ENCODE results near the gene PRUNE2. TPM values are rescaled to one million over a fixed set of nuclear protein-coding genes. Genes with fewer than 3 reads are reported as not detected.

Gene PRUNE2
- total RNA-seq, 4 donors from 2014 or later, result 3.6 to 16.2 (median 6.4) TPM

GRCh38 chr9:76642074-76642473 lies 263.8 kb downstream of the PRUNE2 start:
- H3K4me3 ChIP-seq, result no peak overlapping the region
- H3K27me3 ChIP-seq, result no peaks in the 10 kb centered on the region
- H3K9me3 ChIP-seq, result no peaks in the 10 kb centered on the region
- no peaks in the 10 kb centered on the region for H3K36me3 ChIP-seq
- H3K4me1 ChIP-seq, result no peaks in the 10 kb centered on the region
- no peak overlapping the region for H3K27ac ChIP-seq
- WGBS, result 96% methylated on average over 1 of the region's 1 CpG
- TF ChIP-seq POLR2A (IDR thresholded peaks at IDR 0.05), result no peak
- no peak for DNase-seq (ENCODE audit: low spot score in 2 of 2)

- Histone ChIP-seq H3K27me3 (no peaks in the 10 kb centered on the region), H3K4me1 (no peaks in the 10 kb centered on the region)
- WGBS, result 77% methylated on average over 4 of the region's 4 CpGs
Observed at GRCh38 chr9:76638001-76638400, 267.9 kb downstream of the PRUNE2 start.

GRCh38 chr9:76637416-76637815 lies 268.5 kb downstream of the PRUNE2 start:
- DNase-seq (ENCODE audit: low spot score in 2 of 2), result no peak
- Histone ChIP-seq H3K4me3 (no peak overlapping the region), H3K27me3 (no peaks in the 10 kb centered on the region), H3K27ac (no peak overlapping the region), H3K36me3 (no peaks in the 10 kb centered on the region), H3K9me3 (no peaks in the 10 kb centered on the region), H3K4me1 (no peaks in the 10 kb centered on the region)
- WGBS, result 68% methylated on average over 2 of the region's 2 CpGs
- no peak for TF ChIP-seq CTCF (IDR thresholded peaks at IDR 0.05)
- no peak for TF ChIP-seq POLR2A (IDR thresholded peaks at IDR 0.05)
- no peak for TF ChIP-seq EP300 (IDR thresholded peaks at IDR 0.05)
- no peak for TF ChIP-seq POLR2AphosphoS5 (IDR thresholded peaks at IDR 0.05)

More at GRCh38 chr9:76638001-76638400, 267.9 kb downstream of the PRUNE2 start:
- no peak overlapping the region for H3K4me3 ChIP-seq
- no peak overlapping the region for H3K27ac ChIP-seq
- DNase-seq (ENCODE audit: low spot score in 2 of 2), result no peak
- no peaks in the 10 kb centered on the region for H3K9me3 ChIP-seq
- TF ChIP-seq POLR2A (IDR thresholded peaks at IDR 0.05), result no peak
- no peak for TF ChIP-seq POLR2AphosphoS5 (IDR thresholded peaks at IDR 0.05)
- no peak for TF ChIP-seq EP300 (IDR thresholded peaks at IDR 0.05)
- TF ChIP-seq CTCF (IDR thresholded peaks at IDR 0.05), result no peak
- no peaks in the 10 kb centered on the region for H3K36me3 ChIP-seq

GRCh38 chr9:76634356-76635054 lies 271.4 kb downstream of the PRUNE2 start:
- H3K27ac ChIP-seq, result no peak overlapping the region
- no peak overlapping the region for H3K4me3 ChIP-seq
- no peaks in the 10 kb centered on the region for H3K36me3 ChIP-seq
- H3K27me3 ChIP-seq, result no peaks in the 10 kb centered on the region
- TF ChIP-seq POLR2AphosphoS5 (IDR thresholded peaks at IDR 0.05) (no peak), CTCF (IDR thresholded peaks at IDR 0.05) (no peak), EP300 (IDR thresholded peaks at IDR 0.05) (no peak), POLR2A (IDR thresholded peaks at IDR 0.05) (no peak)
- 91% methylated on average over 1 of the region's 1 CpG for WGBS
- no peak for DNase-seq (ENCODE audit: low spot score in 2 of 2)
- H3K4me1 ChIP-seq, result no peaks in the 10 kb centered on the region
- no peaks in the 10 kb centered on the region for H3K9me3 ChIP-seq

GRCh38 chr9:76630916-76631315 lies 275.0 kb downstream of the PRUNE2 start:
- no peak for DNase-seq (ENCODE audit: low spot score in 2 of 2)
- Histone ChIP-seq H3K36me3 (no peaks in the 10 kb centered on the region), H3K27ac (no peak overlapping the region), H3K4me1 (no peaks in the 10 kb centered on the region), H3K9me3 (no peaks in the 10 kb centered on the region), H3K27me3 (no peaks in the 10 kb centered on the region), H3K4me3 (no peak overlapping the region)
- WGBS, result 82% methylated on average over 3 of the region's 3 CpGs
- TF ChIP-seq POLR2AphosphoS5 (IDR thresholded peaks at IDR 0.05), result no peak
- no peak for TF ChIP-seq EP300 (IDR thresholded peaks at IDR 0.05)
- TF ChIP-seq POLR2A (IDR thresholded peaks at IDR 0.05), result no peak
- no peak for TF ChIP-seq CTCF (IDR thresholded peaks at IDR 0.05)
